ENCODE measurements around the gene TENM4. TPM values are rescaled to one million over a fixed set of nuclear protein-coding genes. Genes with fewer than 3 reads are reported as not detected.

The TENM4 gene
- polyA plus RNA-seq, 2 of the 4 experiments (the other 2 are of a cell fraction): 0.06 to 0.31 TPM

DNA sequence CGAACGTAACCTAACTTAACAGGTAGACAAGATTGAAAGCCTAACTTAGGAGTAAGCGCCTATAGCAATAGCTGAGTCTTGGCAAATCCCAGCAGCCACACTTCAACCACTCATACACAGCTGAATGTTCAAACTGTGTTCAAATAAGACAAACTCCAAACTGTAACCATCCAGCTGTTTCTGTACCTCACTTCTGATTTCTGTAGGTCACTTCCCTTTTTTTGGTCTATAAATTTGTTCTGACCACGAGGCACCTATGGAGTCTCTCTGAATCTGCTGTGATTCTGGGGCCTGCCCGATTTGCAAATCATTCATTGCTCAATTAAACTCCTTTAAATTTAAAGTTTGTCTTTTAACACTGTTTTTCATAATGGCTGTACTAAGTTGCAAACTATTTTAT, 8.2 kb upstream of the TENM4 start (continued):
- TF ChIP-seq, protein P1, sequence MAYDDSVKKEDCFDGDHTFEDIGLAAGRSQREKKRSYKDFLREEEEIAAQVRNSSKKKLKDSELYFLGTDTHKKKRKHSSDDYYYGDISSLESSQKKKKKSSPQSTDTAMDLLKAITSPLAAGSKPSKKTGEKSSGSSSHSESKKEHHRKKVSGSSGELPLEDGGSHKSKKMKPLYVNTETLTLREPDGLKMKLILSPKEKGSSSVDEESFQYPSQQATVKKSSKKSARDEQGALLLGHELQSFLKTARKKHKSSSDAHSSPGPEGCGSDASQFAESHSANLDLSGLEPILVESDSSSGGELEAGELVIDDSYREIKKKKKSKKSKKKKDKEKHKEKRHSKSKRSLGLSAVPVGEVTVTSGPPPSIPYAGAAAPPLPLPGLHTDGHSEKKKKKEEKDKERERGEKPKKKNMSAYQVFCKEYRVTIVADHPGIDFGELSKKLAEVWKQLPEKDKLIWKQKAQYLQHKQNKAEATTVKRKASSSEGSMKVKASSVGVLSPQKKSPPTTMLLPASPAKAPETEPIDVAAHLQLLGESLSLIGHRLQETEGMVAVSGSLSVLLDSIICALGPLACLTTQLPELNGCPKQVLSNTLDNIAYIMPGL (CRISPR knock-in tag; IDR thresholded peaks at IDR 0.05; ENCODE audit: borderline replicate concordance): no peak
- TF ChIP-seq, protein P2, sequence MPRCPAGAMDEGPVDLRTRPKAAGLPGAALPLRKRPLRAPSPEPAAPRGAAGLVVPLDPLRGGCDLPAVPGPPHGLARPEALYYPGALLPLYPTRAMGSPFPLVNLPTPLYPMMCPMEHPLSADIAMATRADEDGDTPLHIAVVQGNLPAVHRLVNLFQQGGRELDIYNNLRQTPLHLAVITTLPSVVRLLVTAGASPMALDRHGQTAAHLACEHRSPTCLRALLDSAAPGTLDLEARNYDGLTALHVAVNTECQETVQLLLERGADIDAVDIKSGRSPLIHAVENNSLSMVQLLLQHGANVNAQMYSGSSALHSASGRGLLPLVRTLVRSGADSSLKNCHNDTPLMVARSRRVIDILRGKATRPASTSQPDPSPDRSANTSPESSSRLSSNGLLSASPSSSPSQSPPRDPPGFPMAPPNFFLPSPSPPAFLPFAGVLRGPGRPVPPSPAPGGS (IDR thresholded peaks at IDR 0.05): no peak
- TF ChIP-seq EHMT2 (IDR thresholded peaks at IDR 0.05; ENCODE audit: low read depth) (no peak), HOXB13 (CRISPR knock-in tag; IDR thresholded peaks at IDR 0.05; ENCODE audit: low read depth) (no peak)

GRCh38 chr11:79447038-79447786, 6.4 kb upstream of the TENM4 start:
- TF ChIP-seq PHF8 (IDR thresholded peaks at IDR 0.05; ENCODE audit: borderline replicate concordance, low read depth) (no peak), KDM5A (IDR thresholded peaks at IDR 0.05) (no peak), JUNB (IDR thresholded peaks at IDR 0.05) (no peak)
- ChIA-PET CTCF (no interaction called here), POLR2A (no interaction called here)
- 3% methylated on average over 5 of the region's 5 CpGs for WGBS (ENCODE audit: missing lambda C conversion rate)
- ATAC-seq (no peak), FAIRE-seq (no peak), DNase-seq (ENCODE audit: low read depth in 1 of 2, low spot score in 1 of 2) (no peak)
- no peaks in the 10 kb centered on the region for H3K4me1 ChIP-seq
- no peak overlapping the region for H3K27ac ChIP-seq
- no peaks in the 10 kb centered on the region for H3K9me3 ChIP-seq
- no peak overlapping the region for H3K4me3 ChIP-seq
- no peak overlapping the region for H3K4me2 ChIP-seq

- ChIA-PET CTCF (interaction anchor here (0.6 to 1.2 kb wide), 2 partner anchors 19 to 80 kb away, joined by 3 read pairs; no protein-coding TSS in a partner anchor), POLR2A (no interaction called here)
- DNase-seq (ENCODE audit: low read depth in 1 of 2, low spot score in 1 of 2): no peak
- Histone ChIP-seq H3K9me3 (no peaks in the 10 kb centered on the region), H3K4me2 (no peak overlapping the region), H3K27ac (no peak overlapping the region), H3K4me1 (peaks cover 6% of the 10 kb centered on the region; the same call in 2 of the 3 replicates), H3K4me3 (no peak overlapping the region)
- no peak for ATAC-seq
- no peak for FAIRE-seq
- WGBS (ENCODE audit: missing lambda C conversion rate): 5% methylated on average over 1 of the region's 1 CpG
- TF ChIP-seq, protein P3, sequence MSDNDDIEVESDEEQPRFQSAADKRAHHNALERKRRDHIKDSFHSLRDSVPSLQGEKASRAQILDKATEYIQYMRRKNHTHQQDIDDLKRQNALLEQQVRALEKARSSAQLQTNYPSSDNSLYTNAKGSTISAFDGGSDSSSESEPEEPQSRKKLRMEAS (IDR thresholded peaks at IDR 0.05): no peak
- TF ChIP-seq RNF2 (IDR thresholded peaks at IDR 0.05; ENCODE audit: borderline replicate concordance, low read depth) (no peak), BHLHE40 (IDR thresholded peaks at IDR 0.05; ENCODE audit: low read depth, low read length) (no peak), POLR2AphosphoS2 (conservative IDR thresholded peaks at IDR 0.05; ENCODE audit: low read length) (no peak), RARB (CRISPR knock-in tag; IDR thresholded peaks at IDR 0.05) (no peak), KDM5A (IDR thresholded peaks at IDR 0.05) (no peak), KDM1A (IDR thresholded peaks at IDR 0.05; ENCODE audit: low read depth) (no peak), EP300 (IDR thresholded peaks at IDR 0.05) (no peak), FOXS1 (CRISPR knock-in tag; IDR thresholded peaks at IDR 0.05) (no peak), CBX8 (IDR thresholded peaks at IDR 0.05) (no peak), CHD4 (IDR thresholded peaks at IDR 0.05; ENCODE audit: borderline replicate concordance) (no peak), MAZ (IDR thresholded peaks at IDR 0.05; ENCODE audit: borderline replicate concordance, low read depth, low read length) (no peak)
Observed at GRCh38 chr11:79444923-79445322, 4.1 kb upstream of the TENM4 start.

- no peak overlapping the region for H3K27ac ChIP-seq
- DNase-seq (ENCODE audit: low read depth in 1 of 2, low spot score in 1 of 2) (no peak), FAIRE-seq (no peak), ATAC-seq (no peak)
- peaks cover 27% of the 10 kb centered on the region; the same call in 2 of the 3 replicates for H3K4me1 ChIP-seq
- no peaks in the 10 kb centered on the region for H3K9me3 ChIP-seq
- ChIA-PET POLR2A (no interaction called here), CTCF (interaction anchor here (0.7 to 1.2 kb wide), 3 partner anchors 10 to 67 kb away, joined by 3 read pairs; no protein-coding TSS in a partner anchor)
- no peak overlapping the region; the same call in 2 of the 3 replicates for H3K4me3 ChIP-seq
- WGBS (ENCODE audit: missing lambda C conversion rate): 55% methylated on average over 10 of the region's 10 CpGs
- no peak overlapping the region; the same call in 1 of the 3 replicates for H3K4me2 ChIP-seq
- no peak for TF ChIP-seq CHD2 (IDR thresholded peaks at IDR 0.05; ENCODE audit: low read length, partially characterized antibody)
- no peak for TF ChIP-seq CTCF (IDR thresholded peaks at IDR 0.05)
- no peak for TF ChIP-seq EP300 (IDR thresholded peaks at IDR 0.05)
- TF ChIP-seq E2F6 (IDR thresholded peaks at IDR 0.05; ENCODE audit: borderline replicate concordance, low read depth): no peak
- TF ChIP-seq ZNF302 (CRISPR knock-in tag; IDR thresholded peaks at IDR 0.05): no peak
- TF ChIP-seq CEBPB (IDR thresholded peaks at IDR 0.05): no peak
- no peak for TF ChIP-seq POLR2AphosphoS2 (conservative IDR thresholded peaks at IDR 0.05; ENCODE audit: low read length)
- no peak for TF ChIP-seq SREBF2 (IDR thresholded peaks at IDR 0.05)
- no peak for TF ChIP-seq TP53 (CRISPR knock-in tag; IDR thresholded peaks at IDR 0.05)
- no peak for TF ChIP-seq CBX8 (IDR thresholded peaks at IDR 0.05)
- TF ChIP-seq GATA3 (IDR thresholded peaks at IDR 0.05; ENCODE audit: borderline replicate concordance): no peak
- no peak for TF ChIP-seq EHMT2 (IDR thresholded peaks at IDR 0.05; ENCODE audit: low read depth)
Observed at GRCh38 chr11:79441461-79441875, 638 bp upstream of the TENM4 start.
